IMR-90 (cell line): ENCODE data around the gene CPNE1. TPM values are rescaled to one million over a fixed set of nuclear protein-coding genes. Genes with fewer than 3 reads are reported as not detected.

ENCODE experiments used
- ATAC-seq: fragments of 200-7000 bp; cut with Tn5 transposase; 2 replicates; pipeline ENCODE4 v1.9.1; 2020; ENCODE audit warnings: low read depth, mild to moderate bottlenecking, moderate library complexity
- BruUV-seq: library from RNA; stranded (reverse); fragments of 400-500 nt; replicated peaks from 2 replicates; lab custom pipeline; 2021; lab: Mats Ljungman, UMichigan
- CTCF ChIA-PET: fragments of 300-600 bp; formaldehyde crosslinking; extraction: SDS; loops from one replicate; lab custom pipeline; 2021; ENCODE audit warnings: antibody characterized with exemption; lab: Yijun Ruan, JAX
- POLR2A ChIA-PET: fragments of 300-600 bp; sonication (Branson Sonifier 250); formaldehyde crosslinking; loops from one replicate; lab custom pipeline; 2022; ENCODE audit warnings: antibody characterized with exemption; ENCODE audit not compliant: unreplicated experiment; lab: Charles Lee
- DNase-seq: peaks from one replicate; pipeline ENCODE4 v3.0.0; 2013
- H2AFZ ChIP-seq: replicated peaks from 2 replicates; pipeline ENCODE3; 2013; ENCODE audit warnings: low read length, mild to moderate bottlenecking; ENCODE audit not compliant: poor library complexity
- H2AK5ac ChIP-seq: 2 replicates; pipeline ENCODE4 v1.6.1; 2013; ENCODE audit warnings: low read depth, low read length, inconsistent platforms
- H2AK9ac ChIP-seq: replicated peaks from 2 replicates; pipeline ENCODE3; 2013; ENCODE audit warnings: mild to moderate bottlenecking, low read depth, low read length, moderate library complexity; ENCODE audit not compliant: poor library complexity
- H2BK120ac ChIP-seq: 2 replicates; pipeline ENCODE4 v1.6.1; 2013; ENCODE audit warnings: low read depth, low read length, inconsistent platforms
- H2BK15ac ChIP-seq: 3 replicates; pipeline ENCODE4 v1.6.1; 2013; ENCODE audit warnings: low read depth, low read length, inconsistent platforms
- H2BK20ac ChIP-seq: 2 replicates; pipeline ENCODE4 v1.6.1; 2013; ENCODE audit warnings: low read depth, mild to moderate bottlenecking, inconsistent platforms, low read length, moderate library complexity
- H2BK5ac ChIP-seq: 2 replicates; pipeline ENCODE4 v1.6.1; 2013; ENCODE audit warnings: mild to moderate bottlenecking, low read depth, low read length, inconsistent platforms; ENCODE audit not compliant: poor library complexity, severe bottlenecking
- H3K14ac ChIP-seq: replicated peaks from 2 replicates; pipeline ENCODE4 v1.6.1; 2013; ENCODE audit warnings: low read depth, low read length, inconsistent platforms
- H3K18ac ChIP-seq: 2 replicates; pipeline ENCODE4 v1.6.1; 2013; ENCODE audit warnings: low read depth, low read length, control low read depth
- H3K23ac ChIP-seq: 2 replicates; pipeline ENCODE4 v1.6.1; 2013; ENCODE audit warnings: low read depth, low read length, inconsistent platforms
- H3K27ac ChIP-seq: 2 replicates; pipeline ENCODE4 v1.5.1; 2013; ENCODE audit warnings: mild to moderate bottlenecking, control low read depth, low read length; ENCODE audit not compliant: insufficient read depth
- H3K27me3 ChIP-seq: 2 replicates; pipeline ENCODE4 v1.6.1; 2013; ENCODE audit warnings: low read length; ENCODE audit not compliant: control insufficient read depth, insufficient read depth
- H3K36me3 ChIP-seq: 2 replicates; pipeline ENCODE4 v1.6.1; 2013; ENCODE audit warnings: low read length, mixed read lengths; ENCODE audit not compliant: control insufficient read depth, insufficient read depth
- H3K4ac ChIP-seq: 2 replicates; pipeline ENCODE4 v1.6.1; 2013; ENCODE audit warnings: low read depth, low read length, inconsistent platforms
- H3K4me1 ChIP-seq: 2 replicates; pipeline ENCODE4 v1.6.1; 2013; ENCODE audit warnings: low read length, mixed read lengths; ENCODE audit not compliant: control insufficient read depth, insufficient read depth
- H3K4me2 ChIP-seq: 2 replicates; pipeline ENCODE4 v1.6.1; 2013; ENCODE audit warnings: low read depth, mild to moderate bottlenecking, control low read depth, low read length, moderate library complexity
- H3K4me3 ChIP-seq: 2 replicates; pipeline ENCODE4 v1.5.1; 2013; ENCODE audit warnings: low read depth, mild to moderate bottlenecking, control low read depth, low read length, moderate library complexity; ENCODE audit not compliant: insufficient read depth
- H3K56ac ChIP-seq: 2 replicates; pipeline ENCODE4 v1.6.1; 2013; ENCODE audit warnings: low read length, inconsistent platforms; ENCODE audit not compliant: insufficient read depth; ENCODE audit errors: extremely low read depth
- H3K79me1 ChIP-seq, 2 experiments: 2 replicates each; pipeline ENCODE4 v1.6.1; 2013; ENCODE audit warnings: low read length in 2 of 2, inconsistent platforms in 1 of 2, low read depth in 1 of 2
- H3K9ac ChIP-seq: 2 replicates; pipeline ENCODE4 v1.6.1; 2013; ENCODE audit warnings: low read depth, low read length, control low read depth
- H3K9me1 ChIP-seq: 2 replicates; pipeline ENCODE4 v1.6.1; 2013; ENCODE audit warnings: low read length, inconsistent platforms; ENCODE audit not compliant: insufficient read depth
- H3K9me3 ChIP-seq: 2 replicates; pipeline ENCODE4 v1.6.1; 2013; ENCODE audit warnings: low read length; ENCODE audit not compliant: control insufficient read depth, insufficient read depth
- H4K20me1 ChIP-seq: 2 replicates; pipeline ENCODE4 v1.6.1; 2013; ENCODE audit warnings: low read length, inconsistent platforms; ENCODE audit not compliant: insufficient read depth
- H4K5ac ChIP-seq: 2 replicates; pipeline ENCODE4 v1.6.1; 2013; ENCODE audit warnings: mild to moderate bottlenecking, low read depth, low read length, control low read depth
- H4K8ac ChIP-seq, 2 experiments: 2 replicates each; pipeline ENCODE4 v1.6.1; 2013; ENCODE audit warnings: low read depth in 2 of 2, low read length in 2 of 2, control low read depth in 1 of 2, inconsistent platforms in 1 of 2
- H4K91ac ChIP-seq: 2 replicates; pipeline ENCODE4 v1.6.1; 2013; ENCODE audit warnings: low read depth, low read length, inconsistent platforms; ENCODE audit not compliant: insufficient read depth
- BHLHE40 ChIP-seq: fragments of 150-350 bp; IDR thresholded peaks from 2 replicates; pipeline ENCODE4 v1.6.1; 2016; ENCODE audit warnings: mild to moderate bottlenecking, low read depth, low read length
- CEBPB ChIP-seq: IDR thresholded peaks from 2 replicates; pipeline ENCODE4 v1.6.1; 2012; ENCODE audit warnings: low read depth, low read length, improper control_type of control experiment
- CHD1 ChIP-seq: IDR thresholded peaks from 2 replicates; pipeline ENCODE4 v1.6.1; 2012; ENCODE audit warnings: low read depth, low read length, improper control_type of control experiment
- FOS ChIP-seq: fragments of 150-350 bp; IDR thresholded peaks from 2 replicates; pipeline ENCODE4 v1.6.1; 2016; ENCODE audit warnings: low read depth, low read length
- MAFK ChIP-seq: IDR thresholded peaks from 2 replicates; pipeline ENCODE4 v1.6.1; 2012; ENCODE audit warnings: low read depth, low read length, improper control_type of control experiment
- MAZ ChIP-seq: IDR thresholded peaks from 2 replicates; pipeline ENCODE4 v1.6.1; 2012; ENCODE audit warnings: low read depth, mild to moderate bottlenecking, low read length, improper control_type of control experiment, moderate library complexity, borderline replicate concordance
- MXI1 ChIP-seq: IDR thresholded peaks from 2 replicates; pipeline ENCODE4 v1.6.1; 2012; ENCODE audit warnings: low read depth, mild to moderate bottlenecking, low read length, moderate library complexity, borderline replicate concordance
- NFE2L2 ChIP-seq: fragments of 150-350 bp; IDR thresholded peaks from 2 replicates; pipeline ENCODE4 v1.6.1; 2016; ENCODE audit warnings: low read depth, mild to moderate bottlenecking, low read length
- POLR2A ChIP-seq: IDR thresholded peaks from 2 replicates; pipeline ENCODE4 v1.6.1; 2012; ENCODE audit warnings: mild to moderate bottlenecking, low read depth, low read length
- RAD21 ChIP-seq: IDR thresholded peaks from 2 replicates; pipeline ENCODE4 v1.6.1; 2012; ENCODE audit warnings: low read length, improper control_type of control experiment
- RCOR1 ChIP-seq: IDR thresholded peaks from 2 replicates; pipeline ENCODE4 v1.6.1; 2012; ENCODE audit warnings: mild to moderate bottlenecking, low read length, improper control_type of control experiment; ENCODE audit not compliant: insufficient replicate concordance
- SMC3 ChIP-seq: fragments of 150-350 bp; IDR thresholded peaks from 2 replicates; pipeline ENCODE4 v1.6.1; 2016; ENCODE audit warnings: low read depth, mild to moderate bottlenecking, antibody characterized with exemption, low read length, moderate library complexity
- WGBS, 2 experiments: methylation state at CpG; one replicate each; pipeline versions ENCODE4 v1.1.5 to v1.1.7; 2013; ENCODE audit warnings: missing lambda C conversion rate in 2 of 2; ENCODE audit not compliant: insufficient read length in 1 of 2; ENCODE audit errors: extremely low coverage in 2 of 2; 5-methylcytosine and 5-hydroxymethylcytosine counted together
- dilution Hi-C: fragments of 300-500 bp; cut with HindIII; formaldehyde crosslinking; loops from one replicate; pipeline ENCODE4 v1.14.3; 2018; ENCODE audit warnings: low sequenced_read_pairs; ENCODE audit not compliant: unreplicated experiment
- in situ Hi-C: fragments of 300-500 bp; cut with MboI; formaldehyde crosslinking; loops from 3 replicates; pipeline ENCODE4 v1.14.3; 2019; ENCODE audit warnings: low sequenced_read_pairs, inconsistent platforms, mixed read lengths
- intact Hi-C: fragments of 100-400 bp; cut with micrococcal nuclease; formaldehyde crosslinking; loops from 2 replicates; pipeline ENCODE4 v1.10.0; 2022
- polyA plus RNA-seq, 3 experiments: library from polyadenylated mRNA; depleted of rRNA; stranded (reverse); fragments of >200 nt; gene quantifications; 2 replicates each; pipeline ENCODE4 v1.2.3, GENCODE V29; 2012; ENCODE audit warnings: low replicate concordance in 1 of 3
- total RNA-seq: library from RNA; depleted of rRNA; stranded (reverse); fragments of >200 nt; gene quantifications from 2 replicates; pipeline ENCODE4 v1.2.3, GENCODE V29; 2012
- TF ChIP-seq, protein P1 (sequence below): conservative IDR thresholded peaks from 2 replicates; pipeline ENCODE4 v1.5.1; 2012; ENCODE audit warnings: mild to moderate bottlenecking, low read depth, low read length, improper control_type of control experiment
- TF ChIP-seq, protein P2 (sequence below): fragments of 150-350 bp; IDR thresholded peaks from 2 replicates; pipeline ENCODE4 v1.6.1; 2017; ENCODE audit warnings: mild to moderate bottlenecking, antibody characterized with exemption, low read length, low read depth
- TF ChIP-seq, protein P3 (sequence below): fragments of 150-350 bp; IDR thresholded peaks from 2 replicates; pipeline ENCODE4 v1.6.1; 2016; ENCODE audit warnings: low read depth, mild to moderate bottlenecking, low read length, moderate library complexity, borderline replicate concordance

CPNE1 gene
- total and polyA plus RNA-seq, 2 of the 4 experiments (the other 2 are of a cell fraction): 163 to 165 TPM

DNA sequence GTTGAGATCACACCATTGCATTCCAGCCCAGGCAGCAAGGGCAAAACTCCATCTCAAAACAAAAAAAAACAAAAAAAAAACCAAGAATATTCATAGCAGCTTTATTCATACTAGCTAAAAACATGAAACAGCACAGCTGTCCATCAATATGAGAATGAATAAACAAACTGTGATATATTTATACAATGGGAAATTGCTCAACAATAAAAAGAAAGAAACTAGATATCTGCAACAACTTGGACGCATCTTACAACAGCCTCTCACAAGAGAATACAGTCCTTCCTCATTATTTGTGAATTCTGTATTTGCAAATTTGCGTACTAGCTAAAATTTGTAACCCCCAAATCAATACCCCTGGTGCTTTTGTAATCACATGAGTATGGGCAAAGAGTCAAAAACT, 77.3 kb downstream of the CPNE1 start:
- no peak overlapping the region for H4K5ac ChIP-seq
- H3K4me2 ChIP-seq: no peak overlapping the region
- no peak overlapping the region for H2BK5ac ChIP-seq
- no CpG with 5 or more reads among the region's 2 CpGs for WGBS, 2 experiments
- no peaks in the 10 kb centered on the region; the same call in 1 of the 2 replicates for H3K9me1 ChIP-seq
- H4K91ac ChIP-seq: no peak overlapping the region
- no peak for ATAC-seq
- no peak overlapping the region for H3K18ac ChIP-seq
- no peak overlapping the region for H2AK9ac ChIP-seq
- H2BK15ac ChIP-seq: no peak overlapping the region
- H3K23ac ChIP-seq: no peak overlapping the region
- no peak overlapping the region for H3K4ac ChIP-seq
- in situ Hi-C loops: no loop called here
- ChIA-PET CTCF (no interaction called here), POLR2A (no interaction called here)
- no peak overlapping the region for H3K9ac ChIP-seq
- no peak overlapping the region for H2BK120ac ChIP-seq
- H3K36me3 ChIP-seq: no peaks in the 10 kb centered on the region
- no peak overlapping the region for H3K4me3 ChIP-seq
- no peaks in the 10 kb centered on the region for H3K79me1 ChIP-seq
- no peak for DNase-seq
- intact Hi-C loops: no loop called here
- H2AK5ac ChIP-seq: no peak overlapping the region
- dilution Hi-C loops: no loop called here
- peaks cover under 1% of the 10 kb centered on the region; the same call in 1 of the 2 replicates for H3K27me3 ChIP-seq
- no peak for TF ChIP-seq RAD21
- TF ChIP-seq, protein P1, sequence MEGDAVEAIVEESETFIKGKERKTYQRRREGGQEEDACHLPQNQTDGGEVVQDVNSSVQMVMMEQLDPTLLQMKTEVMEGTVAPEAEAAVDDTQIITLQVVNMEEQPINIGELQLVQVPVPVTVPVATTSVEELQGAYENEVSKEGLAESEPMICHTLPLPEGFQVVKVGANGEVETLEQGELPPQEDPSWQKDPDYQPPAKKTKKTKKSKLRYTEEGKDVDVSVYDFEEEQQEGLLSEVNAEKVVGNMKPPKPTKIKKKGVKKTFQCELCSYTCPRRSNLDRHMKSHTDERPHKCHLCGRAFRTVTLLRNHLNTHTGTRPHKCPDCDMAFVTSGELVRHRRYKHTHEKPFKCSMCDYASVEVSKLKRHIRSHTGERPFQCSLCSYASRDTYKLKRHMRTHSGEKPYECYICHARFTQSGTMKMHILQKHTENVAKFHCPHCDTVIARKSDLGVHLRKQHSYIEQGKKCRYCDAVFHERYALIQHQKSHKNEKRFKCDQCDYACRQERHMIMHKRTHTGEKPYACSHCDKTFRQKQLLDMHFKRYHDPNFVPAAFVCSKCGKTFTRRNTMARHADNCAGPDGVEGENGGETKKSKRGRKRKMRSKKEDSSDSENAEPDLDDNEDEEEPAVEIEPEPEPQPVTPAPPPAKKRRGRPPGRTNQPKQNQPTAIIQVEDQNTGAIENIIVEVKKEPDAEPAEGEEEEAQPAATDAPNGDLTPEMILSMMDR: no peak
- no peak for TF ChIP-seq CHD1
- no peak for TF ChIP-seq MAZ
- TF ChIP-seq MAFK: no peak
- no peak for TF ChIP-seq SMC3
- no peak for TF ChIP-seq NFE2L2
- TF ChIP-seq, protein P2, sequence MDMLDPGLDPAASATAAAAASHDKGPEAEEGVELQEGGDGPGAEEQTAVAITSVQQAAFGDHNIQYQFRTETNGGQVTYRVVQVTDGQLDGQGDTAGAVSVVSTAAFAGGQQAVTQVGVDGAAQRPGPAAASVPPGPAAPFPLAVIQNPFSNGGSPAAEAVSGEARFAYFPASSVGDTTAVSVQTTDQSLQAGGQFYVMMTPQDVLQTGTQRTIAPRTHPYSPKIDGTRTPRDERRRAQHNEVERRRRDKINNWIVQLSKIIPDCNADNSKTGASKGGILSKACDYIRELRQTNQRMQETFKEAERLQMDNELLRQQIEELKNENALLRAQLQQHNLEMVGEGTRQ: no peak
- no peak for TF ChIP-seq BHLHE40
- TF ChIP-seq, protein P3, sequence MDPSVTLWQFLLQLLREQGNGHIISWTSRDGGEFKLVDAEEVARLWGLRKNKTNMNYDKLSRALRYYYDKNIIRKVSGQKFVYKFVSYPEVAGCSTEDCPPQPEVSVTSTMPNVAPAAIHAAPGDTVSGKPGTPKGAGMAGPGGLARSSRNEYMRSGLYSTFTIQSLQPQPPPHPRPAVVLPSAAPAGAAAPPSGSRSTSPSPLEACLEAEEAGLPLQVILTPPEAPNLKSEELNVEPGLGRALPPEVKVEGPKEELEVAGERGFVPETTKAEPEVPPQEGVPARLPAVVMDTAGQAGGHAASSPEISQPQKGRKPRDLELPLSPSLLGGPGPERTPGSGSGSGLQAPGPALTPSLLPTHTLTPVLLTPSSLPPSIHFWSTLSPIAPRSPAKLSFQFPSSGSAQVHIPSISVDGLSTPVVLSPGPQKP: no peak
- no peak for TF ChIP-seq FOS
- no peak for TF ChIP-seq MXI1
- no peak for TF ChIP-seq CEBPB
- TF ChIP-seq RCOR1: no peak
- TF ChIP-seq POLR2A: no peak
- BruUV-seq: no TSS peak
- no peak overlapping the region for H3K27ac ChIP-seq
- H4K20me1 ChIP-seq: no peaks in the 10 kb centered on the region
- no peak overlapping the region for H3K56ac ChIP-seq
- no peak overlapping the region for H2AFZ ChIP-seq
- H3K4me1 ChIP-seq: no peaks in the 10 kb centered on the region
- no peak overlapping the region for H3K14ac ChIP-seq
- H2BK20ac ChIP-seq: no peak overlapping the region
- no peak overlapping the region for H4K8ac ChIP-seq
- no peaks in the 10 kb centered on the region for H3K9me3 ChIP-seq
